ENCODE results near the gene PLA2G2F. TPM values are rescaled to one million over a fixed set of nuclear protein-coding genes. Genes with fewer than 3 reads are reported as not detected.
A peak's percentile ranks its signal among the peaks of the same experiment; 100 is the strongest.

The PLA2G2F gene
- total and polyA plus RNA-seq, 2 of the 13 experiments (the other 11 are each of a cell fraction or from before 2014, with no cell fraction given): not detected

DNA sequence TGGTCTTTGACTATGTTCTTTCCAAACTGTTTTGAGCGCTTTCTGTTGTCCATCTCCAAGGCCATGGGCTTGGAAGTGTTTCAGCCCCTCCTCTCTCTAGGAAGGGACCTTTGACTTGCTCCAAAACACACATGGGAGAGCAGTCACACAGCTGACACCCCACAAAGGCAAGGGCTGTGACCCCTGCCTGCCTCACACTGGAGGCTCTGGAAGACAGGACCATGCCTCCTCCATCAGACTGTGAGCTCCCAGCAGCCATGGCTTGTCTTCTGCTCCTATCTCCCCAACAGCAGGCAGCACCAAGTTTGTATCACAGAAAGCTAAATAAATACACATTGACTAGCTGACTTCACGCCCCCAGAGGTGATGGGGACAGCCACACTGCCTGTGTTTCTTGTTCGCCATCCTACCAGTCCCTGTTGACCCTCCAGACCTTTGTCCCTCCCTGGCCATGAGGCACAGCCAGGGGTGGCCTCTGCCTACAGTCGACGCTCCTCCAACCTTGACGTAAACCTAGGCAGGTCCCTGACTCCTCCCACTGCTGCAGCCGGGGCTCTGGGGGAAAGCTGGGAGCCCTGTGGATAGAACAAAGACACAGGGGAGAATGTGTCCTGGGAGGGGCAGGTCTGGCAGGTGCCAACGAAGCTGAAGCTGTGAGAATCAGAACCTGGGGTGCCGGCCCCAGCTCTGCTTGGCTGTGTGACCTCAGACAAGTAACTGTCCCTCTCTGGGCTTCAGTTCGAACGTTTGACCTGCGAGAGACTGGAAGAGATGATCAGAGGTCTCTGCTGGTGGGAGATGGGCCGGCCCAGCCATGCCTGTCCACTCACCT lies 4.8 kb downstream of the PLA2G2F start (continued):
- TF ChIP-seq, protein P1, sequence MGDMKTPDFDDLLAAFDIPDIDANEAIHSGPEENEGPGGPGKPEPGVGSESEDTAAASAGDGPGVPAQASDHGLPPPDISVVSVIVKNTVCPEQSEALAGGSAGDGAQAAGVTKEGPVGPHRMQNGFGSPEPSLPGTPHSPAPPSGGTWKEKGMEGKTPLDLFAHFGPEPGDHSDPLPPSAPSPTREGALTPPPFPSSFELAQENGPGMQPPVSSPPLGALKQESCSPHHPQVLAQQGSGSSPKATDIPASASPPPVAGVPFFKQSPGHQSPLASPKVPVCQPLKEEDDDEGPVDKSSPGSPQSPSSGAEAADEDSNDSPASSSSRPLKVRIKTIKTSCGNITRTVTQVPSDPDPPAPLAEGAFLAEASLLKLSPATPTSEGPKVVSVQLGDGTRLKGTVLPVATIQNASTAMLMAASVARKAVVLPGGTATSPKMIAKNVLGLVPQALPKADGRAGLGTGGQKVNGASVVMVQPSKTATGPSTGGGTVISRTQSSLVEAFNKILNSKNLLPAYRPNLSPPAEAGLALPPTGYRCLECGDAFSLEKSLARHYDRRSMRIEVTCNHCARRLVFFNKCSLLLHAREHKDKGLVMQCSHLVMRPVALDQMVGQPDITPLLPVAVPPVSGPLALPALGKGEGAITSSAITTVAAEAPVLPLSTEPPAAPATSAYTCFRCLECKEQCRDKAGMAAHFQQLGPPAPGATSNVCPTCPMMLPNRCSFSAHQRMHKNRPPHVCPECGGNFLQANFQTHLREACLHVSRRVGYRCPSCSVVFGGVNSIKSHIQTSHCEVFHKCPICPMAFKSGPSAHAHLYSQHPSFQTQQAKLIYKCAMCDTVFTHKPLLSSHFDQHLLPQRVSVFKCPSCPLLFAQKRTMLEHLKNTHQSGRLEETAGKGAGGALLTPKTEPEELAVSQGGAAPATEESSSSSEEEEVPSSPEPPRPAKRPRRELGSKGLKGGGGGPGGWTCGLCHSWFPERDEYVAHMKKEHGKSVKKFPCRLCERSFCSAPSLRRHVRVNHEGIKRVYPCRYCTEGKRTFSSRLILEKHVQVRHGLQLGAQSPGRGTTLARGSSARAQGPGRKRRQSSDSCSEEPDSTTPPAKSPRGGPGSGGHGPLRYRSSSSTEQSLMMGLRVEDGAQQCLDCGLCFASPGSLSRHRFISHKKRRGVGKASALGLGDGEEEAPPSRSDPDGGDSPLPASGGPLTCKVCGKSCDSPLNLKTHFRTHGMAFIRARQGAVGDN (CRISPR knock-in tag; IDR thresholded peaks at IDR 0.05): peak; percentile 38
- TF ChIP-seq CBX2 (IDR thresholded peaks at IDR 0.05; ENCODE audit: low read depth, low read length) (no peak), CBX2 (CRISPR knock-in tag; IDR thresholded peaks at IDR 0.05; ENCODE audit: low read depth) (no peak), ZSCAN22 (CRISPR knock-in tag; IDR thresholded peaks at IDR 0.05) (peak; percentile 97), ATAD3A (CRISPR knock-in tag; IDR thresholded peaks at IDR 0.05) (no peak), MXD4 (CRISPR knock-in tag; IDR thresholded peaks at IDR 0.05) (no peak), ZNF724P (CRISPR knock-in tag; IDR thresholded peaks at IDR 0.05; ENCODE audit: borderline replicate concordance) (no peak)
- TF ChIP-seq, protein P2, sequence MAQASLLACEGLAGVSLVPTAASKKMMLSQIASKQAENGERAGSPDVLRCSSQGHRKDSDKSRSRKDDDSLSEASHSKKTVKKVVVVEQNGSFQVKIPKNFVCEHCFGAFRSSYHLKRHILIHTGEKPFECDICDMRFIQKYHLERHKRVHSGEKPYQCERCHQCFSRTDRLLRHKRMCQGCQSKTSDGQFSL (CRISPR knock-in tag; IDR thresholded peaks at IDR 0.05): no peak
- TF ChIP-seq, protein P3, sequence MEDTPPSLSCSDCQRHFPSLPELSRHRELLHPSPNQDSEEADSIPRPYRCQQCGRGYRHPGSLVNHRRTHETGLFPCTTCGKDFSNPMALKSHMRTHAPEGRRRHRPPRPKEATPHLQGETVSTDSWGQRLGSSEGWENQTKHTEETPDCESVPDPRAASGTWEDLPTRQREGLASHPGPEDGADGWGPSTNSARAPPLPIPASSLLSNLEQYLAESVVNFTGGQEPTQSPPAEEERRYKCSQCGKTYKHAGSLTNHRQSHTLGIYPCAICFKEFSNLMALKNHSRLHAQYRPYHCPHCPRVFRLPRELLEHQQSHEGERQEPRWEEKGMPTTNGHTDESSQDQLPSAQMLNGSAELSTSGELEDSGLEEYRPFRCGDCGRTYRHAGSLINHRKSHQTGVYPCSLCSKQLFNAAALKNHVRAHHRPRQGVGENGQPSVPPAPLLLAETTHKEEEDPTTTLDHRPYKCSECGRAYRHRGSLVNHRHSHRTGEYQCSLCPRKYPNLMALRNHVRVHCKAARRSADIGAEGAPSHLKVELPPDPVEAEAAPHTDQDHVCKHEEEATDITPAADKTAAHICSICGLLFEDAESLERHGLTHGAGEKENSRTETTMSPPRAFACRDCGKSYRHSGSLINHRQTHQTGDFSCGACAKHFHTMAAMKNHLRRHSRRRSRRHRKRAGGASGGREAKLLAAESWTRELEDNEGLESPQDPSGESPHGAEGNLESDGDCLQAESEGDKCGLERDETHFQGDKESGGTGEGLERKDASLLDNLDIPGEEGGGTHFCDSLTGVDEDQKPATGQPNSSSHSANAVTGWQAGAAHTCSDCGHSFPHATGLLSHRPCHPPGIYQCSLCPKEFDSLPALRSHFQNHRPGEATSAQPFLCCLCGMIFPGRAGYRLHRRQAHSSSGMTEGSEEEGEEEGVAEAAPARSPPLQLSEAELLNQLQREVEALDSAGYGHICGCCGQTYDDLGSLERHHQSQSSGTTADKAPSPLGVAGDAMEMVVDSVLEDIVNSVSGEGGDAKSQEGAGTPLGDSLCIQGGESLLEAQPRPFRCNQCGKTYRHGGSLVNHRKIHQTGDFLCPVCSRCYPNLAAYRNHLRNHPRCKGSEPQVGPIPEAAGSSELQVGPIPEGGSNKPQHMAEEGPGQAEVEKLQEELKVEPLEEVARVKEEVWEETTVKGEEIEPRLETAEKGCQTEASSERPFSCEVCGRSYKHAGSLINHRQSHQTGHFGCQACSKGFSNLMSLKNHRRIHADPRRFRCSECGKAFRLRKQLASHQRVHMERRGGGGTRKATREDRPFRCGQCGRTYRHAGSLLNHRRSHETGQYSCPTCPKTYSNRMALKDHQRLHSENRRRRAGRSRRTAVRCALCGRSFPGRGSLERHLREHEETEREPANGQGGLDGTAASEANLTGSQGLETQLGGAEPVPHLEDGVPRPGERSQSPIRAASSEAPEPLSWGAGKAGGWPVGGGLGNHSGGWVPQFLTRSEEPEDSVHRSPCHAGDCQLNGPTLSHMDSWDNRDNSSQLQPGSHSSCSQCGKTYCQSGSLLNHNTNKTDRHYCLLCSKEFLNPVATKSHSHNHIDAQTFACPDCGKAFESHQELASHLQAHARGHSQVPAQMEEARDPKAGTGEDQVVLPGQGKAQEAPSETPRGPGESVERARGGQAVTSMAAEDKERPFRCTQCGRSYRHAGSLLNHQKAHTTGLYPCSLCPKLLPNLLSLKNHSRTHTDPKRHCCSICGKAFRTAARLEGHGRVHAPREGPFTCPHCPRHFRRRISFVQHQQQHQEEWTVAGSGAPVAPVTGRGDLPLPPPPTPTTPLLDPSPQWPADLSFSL (CRISPR knock-in tag; IDR thresholded peaks at IDR 0.05): no peak
- TF ChIP-seq, protein P4, sequence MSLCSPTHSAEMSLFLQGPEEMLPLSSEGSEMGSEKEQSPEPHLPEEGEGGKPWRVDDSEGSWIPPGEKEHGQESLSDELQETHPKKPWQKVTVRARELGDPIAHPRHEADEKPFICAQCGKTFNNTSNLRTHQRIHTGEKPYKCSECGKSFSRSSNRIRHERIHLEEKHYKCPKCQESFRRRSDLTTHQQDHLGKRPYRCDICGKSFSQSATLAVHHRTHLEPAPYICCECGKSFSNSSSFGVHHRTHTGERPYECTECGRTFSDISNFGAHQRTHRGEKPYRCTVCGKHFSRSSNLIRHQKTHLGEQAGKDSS (CRISPR knock-in tag; IDR thresholded peaks at IDR 0.05; ENCODE audit: borderline replicate concordance, low read depth): no peak
